Iris pigment epithelial cell (primary cell): Measurements from ENCODE around the gene NLGN3.
A peak's percentile ranks its signal among the peaks of the same experiment; 100 is the strongest.
"Not testable (repeated sequence)": the region's sequence is repeated elsewhere in the genome, so short reads cannot be mapped to it uniquely, and the experiment has no call there.

Experiments used
- DNase-seq: peaks from one replicate; pipeline ENCODE4 v3.0.0-alpha.2; 2011; ENCODE audit warnings: low read depth

Gene NLGN3

DNA sequence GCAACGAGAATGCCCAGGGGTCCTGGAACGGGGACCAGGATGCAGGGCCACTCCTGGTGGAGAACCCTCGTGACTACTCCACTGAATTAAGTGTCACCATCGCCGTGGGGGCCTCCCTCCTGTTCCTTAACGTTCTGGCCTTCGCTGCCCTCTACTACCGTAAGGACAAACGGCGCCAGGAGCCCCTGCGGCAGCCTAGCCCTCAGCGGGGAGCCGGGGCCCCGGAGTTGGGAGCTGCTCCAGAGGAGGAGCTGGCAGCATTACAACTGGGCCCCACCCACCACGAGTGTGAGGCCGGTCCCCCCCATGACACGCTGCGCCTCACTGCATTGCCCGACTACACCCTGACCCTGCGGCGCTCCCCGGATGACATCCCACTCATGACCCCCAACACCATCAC, 24.9 kb downstream of the NLGN3 start:
- no peak for DNase-seq

GRCh38 chrX:71170660-71171059, 26.0 kb downstream of the NLGN3 start:
- DNase-seq = no peak

- no peak for DNase-seq
These were observed 26.6 kb downstream of the NLGN3 start for GRCh38 chrX:71171110-71171801.

GRCh38 chrX:71173440-71173839, 28.8 kb downstream of the NLGN3 start:
- no peak for DNase-seq

GRCh38 chrX:71174795-71175194, 30.2 kb downstream of the NLGN3 start:
- no peak for DNase-seq

GRCh38 chrX:71175531-71175930, 30.9 kb downstream of the NLGN3 start:
- DNase-seq = no peak

GRCh38 chrX:71177327-71177726, 32.7 kb downstream of the NLGN3 start:
- no peak for DNase-seq

DNA sequence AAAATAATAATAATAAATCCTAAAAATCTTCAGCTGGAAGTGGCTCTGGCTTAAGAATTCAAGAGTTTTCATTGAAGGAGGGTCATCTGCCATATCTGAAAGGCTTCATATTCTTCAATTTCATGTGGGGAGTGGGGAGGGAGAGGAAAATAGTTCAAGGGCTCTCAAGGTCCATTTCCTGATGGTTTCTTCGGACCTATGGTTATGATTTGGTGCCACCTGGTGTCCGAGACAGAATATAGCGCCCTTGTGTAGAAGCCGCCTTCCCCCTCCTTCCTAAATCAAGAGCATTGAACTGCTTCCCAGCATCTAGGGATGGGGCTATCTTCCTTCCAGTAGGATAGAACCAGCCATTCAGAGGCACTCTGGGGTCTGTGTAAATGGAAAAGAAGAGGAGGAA, 34.3 kb downstream of the NLGN3 start:
- DNase-seq = peak; percentile 69

DNA sequence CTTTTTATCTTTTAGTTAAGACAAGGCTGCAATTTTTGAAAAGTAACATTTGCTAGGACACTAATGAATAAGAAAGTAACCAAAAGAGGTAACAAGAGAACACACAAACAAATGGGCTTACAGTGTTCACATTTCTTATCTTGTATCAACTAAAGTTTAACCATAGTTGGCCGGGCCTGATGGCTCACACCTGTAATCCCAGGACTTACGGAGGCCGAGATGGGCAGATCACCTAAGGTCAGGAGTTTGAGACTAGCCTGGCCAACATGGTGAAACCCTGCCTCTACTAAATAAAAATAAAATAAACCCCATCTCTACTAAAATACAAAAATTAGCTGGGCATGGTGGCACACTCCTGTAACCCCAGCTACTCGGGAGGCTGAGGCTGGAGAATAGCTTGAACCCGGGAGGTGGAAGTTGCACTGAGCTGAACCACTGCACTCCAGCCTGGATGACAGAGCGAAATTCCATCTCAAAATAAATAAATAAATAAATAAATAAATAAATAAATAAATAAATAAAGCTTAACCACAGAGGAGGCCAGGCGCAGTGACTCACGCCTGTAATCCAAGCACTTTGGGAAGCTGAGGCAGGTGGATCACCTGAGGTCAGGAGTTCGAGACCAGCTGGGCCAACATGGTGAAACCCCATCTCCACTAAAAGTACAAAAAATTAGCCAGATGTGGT, 36.1 kb downstream of the NLGN3 start:
- DNase-seq = not testable (repeated sequence)

DNA sequence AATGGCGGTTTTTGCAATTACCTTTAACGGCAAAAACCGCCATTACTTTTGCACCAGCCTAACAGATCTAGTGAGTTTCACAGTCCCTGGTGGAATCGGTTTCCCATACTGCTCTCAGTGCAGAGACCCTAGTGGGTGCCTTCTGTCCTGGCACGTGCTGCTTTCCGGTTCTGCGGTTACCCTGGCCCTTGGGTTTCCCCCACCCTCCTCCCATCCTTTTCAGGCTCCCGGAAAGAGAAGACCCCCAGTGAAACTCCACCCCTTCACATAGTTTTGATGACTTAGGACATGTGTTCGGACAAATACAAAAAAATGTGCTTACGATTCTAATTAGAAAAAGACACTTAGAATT, 36.9 kb downstream of the NLGN3 start:
- no peak for DNase-seq

- DNase-seq = peak; percentile 96
These were observed 37.5 kb downstream of the NLGN3 start for GRCh38 chrX:71181910-71182799.

GRCh38 chrX:71182871-71183270, 38.2 kb downstream of the NLGN3 start:
- no peak for DNase-seq

- DNase-seq = no peak
These were observed 38.7 kb downstream of the NLGN3 start for GRCh38 chrX:71183341-71183740.

- no peak for DNase-seq
These were observed 39.5 kb downstream of the NLGN3 start for GRCh38 chrX:71184092-71184491.

DNA sequence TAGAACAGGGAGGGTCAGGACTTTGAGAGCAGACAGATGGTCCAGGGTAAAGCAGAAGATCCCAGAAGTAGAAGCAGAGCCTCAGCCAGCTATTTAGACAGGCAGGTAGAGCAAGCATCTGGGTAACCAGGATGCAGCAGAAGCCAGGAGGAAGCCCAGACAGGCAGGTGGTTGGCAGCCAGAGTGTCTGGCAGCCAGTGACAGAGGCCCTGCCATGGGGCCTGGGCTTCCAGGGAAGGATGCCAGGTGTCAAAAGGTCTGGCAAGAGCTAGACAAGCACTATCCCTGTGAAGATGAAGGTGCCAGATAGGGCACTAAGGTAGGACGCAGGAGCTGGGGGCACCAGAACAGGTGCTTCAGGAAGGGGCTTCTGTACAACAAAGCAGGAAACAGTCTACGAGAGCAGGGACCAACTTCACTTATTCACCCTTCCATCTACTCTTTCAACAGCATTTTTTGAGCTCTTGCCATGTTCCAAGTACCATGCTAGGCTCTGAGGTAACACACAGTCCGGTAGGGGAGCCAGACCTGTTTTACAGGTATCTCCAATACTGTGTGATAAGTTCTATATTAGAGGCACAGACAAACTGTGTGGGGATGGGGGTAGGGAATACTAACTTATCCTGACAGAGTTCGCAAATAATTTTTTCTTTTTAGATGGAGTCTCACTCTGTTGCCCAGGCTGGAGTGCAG, 40.3 kb downstream of the NLGN3 start:
- DNase-seq = no peak

- no peak for DNase-seq
These were observed 46.6 kb downstream of the NLGN3 start for GRCh38 chrX:71191248-71191647.

DNA sequence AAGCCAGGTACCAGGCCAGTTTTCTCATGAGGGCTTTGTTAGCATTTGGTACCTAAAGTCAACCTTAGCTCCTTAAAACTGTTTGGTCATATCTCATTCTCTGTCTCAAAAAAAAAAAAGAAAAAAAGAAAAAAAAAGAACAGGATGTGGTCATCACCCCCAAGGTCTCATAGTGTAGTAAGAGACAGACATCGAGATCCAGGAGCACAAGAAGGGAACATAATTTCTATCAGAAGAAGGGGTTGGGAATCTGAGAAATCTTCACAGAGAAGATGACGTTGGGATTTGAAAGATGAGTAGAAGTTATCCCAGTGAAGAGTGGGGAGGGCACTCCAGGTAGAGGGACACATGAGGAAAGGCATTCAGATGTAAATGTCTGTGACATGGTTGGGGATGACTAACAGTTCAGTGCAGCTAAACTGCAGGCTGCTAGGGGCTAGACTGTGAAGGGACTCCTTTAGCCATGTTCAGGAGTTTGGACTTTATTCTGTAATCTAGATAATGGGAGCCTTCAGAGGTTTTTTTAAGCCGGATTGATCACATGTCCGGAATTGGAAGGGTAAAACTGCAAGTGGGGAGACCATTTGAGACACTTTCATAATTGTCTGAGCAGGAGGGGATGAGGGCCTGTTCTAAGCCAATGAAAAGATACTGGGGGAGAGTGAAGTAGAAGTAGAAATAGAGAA, 51.5 kb downstream of the NLGN3 start:
- no peak for DNase-seq

DNA sequence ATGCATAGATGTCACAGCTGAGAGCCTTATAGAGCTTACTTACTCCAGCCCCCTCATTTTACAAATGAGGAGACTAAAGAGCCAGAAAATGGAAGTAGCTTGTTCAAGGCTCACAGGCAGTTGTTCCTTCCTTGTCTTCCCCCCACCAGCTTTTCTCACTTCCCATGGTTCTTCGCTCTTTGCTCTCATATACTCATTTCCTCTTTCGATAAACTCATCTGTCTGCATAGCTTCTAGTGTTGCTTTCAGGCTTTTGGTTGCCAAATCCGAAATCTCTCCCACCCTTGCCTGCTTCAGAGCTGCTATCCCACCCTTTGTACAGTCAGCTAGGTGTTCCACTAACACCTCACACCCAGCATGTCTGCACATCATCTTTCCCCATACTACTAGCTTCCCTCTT, 53.4 kb downstream of the NLGN3 start:
- DNase-seq = no peak

DNA sequence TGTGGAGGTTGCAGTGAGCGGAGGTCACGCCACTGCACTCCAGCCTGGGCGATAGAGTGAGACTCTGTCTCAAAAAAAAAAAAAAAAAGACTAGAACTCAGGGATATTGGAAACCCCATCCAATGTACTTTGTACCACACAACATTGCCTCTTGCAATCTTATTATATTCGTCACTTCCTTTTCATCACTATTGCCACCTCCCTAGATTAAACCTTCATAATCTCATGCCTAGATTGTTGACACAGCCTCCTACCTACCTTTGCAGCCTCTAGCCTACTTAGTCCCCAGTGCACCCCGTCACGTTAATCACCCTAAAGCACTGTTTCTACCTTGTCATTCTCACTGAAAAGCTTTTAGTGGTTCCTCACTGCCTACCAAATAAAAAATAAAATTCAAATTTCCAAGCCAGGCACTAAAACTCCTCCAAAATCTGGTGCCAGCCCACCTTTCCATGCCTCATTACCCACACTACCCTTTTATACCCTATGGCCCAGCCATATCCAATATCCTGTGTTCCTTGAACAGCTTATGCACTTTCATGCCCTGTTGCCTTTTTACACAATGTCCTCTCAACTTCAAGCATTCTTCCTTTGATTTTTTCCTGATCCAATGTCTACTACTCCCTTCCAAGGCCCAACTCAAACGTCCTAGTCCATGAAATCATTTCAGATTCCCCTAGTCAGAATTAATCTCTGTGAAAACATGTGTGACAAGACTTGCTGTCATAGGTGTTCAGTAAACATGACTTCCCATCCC, 54.8 kb downstream of the NLGN3 start:
- no peak for DNase-seq

DNA sequence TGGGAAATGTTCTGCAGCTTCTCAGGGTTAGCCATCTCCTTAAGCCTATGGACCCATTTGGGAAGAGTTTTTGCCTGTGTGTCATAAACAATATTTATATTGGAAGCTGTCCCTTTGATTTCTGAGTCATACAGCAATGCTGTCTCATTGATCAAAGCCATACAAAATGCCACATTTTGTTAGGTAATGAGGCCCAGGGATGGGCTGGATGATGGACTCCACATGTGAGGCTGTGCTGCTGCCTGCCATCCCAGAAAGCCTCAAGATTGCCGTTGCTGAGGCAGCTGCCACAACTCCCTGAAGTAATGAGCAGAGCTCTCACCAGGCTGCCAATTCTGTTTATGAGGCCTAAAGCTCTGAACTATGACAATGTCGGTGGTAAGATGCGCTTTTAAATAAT, 66.2 kb downstream of the NLGN3 start:
- no peak for DNase-seq

DNA sequence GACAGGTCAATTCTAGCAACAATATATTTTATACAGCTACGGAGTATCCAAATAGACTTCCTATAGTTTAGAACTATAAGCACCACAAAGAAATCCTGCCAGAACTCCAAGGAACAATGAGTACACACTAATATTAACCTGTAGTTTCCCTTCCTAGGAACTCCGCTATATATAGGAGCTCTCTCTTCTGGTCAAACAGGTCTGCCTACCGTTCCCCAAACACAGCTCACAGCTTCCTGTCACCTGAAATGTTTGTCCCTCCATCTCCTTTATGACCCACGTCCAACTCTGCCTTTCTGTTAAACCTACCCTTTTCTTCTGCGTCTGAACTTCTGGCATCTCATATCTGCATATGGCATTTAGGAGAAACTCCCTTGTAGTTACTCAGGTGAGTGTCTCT, 67.9 kb downstream of the NLGN3 start:
- no peak for DNase-seq
